ENCODE results near the gene CDCA3. TPM values are rescaled to one million over a fixed set of nuclear protein-coding genes. Genes with fewer than 3 reads are reported as not detected.
A peak's percentile ranks its signal among the peaks of the same experiment; 100 is the strongest.

The CDCA3 gene
- total and polyA plus RNA-seq, 2 of the 13 experiments (the other 11 are each of a cell fraction or from before 2014, with no cell fraction given) = 32.7 to 56.5 TPM

- no peak for TF ChIP-seq LRRFIP1 (CRISPR knock-in tag; conservative IDR thresholded peaks at IDR 0.05)
- no peak for TF ChIP-seq ZBED4 (CRISPR knock-in tag; IDR thresholded peaks at IDR 0.05; ENCODE audit: borderline replicate concordance)
- 0 out of 2 replicates have a peak, but pooled peaks have one; percentile 41 for TF ChIP-seq ZFX (CRISPR knock-in tag; IDR thresholded peaks at IDR 0.05; ENCODE audit: low read depth)
- TF ChIP-seq PPARG (CRISPR knock-in tag; conservative IDR thresholded peaks at IDR 0.05) = 0 out of 2 replicates have a peak, but pooled peaks have one; percentile 26
- peak; percentile 23 for TF ChIP-seq XRCC5 (optimal IDR thresholded peaks at IDR 0.05; ENCODE audit: low read length)
- TF ChIP-seq ZBTB7A (CRISPR knock-in tag; IDR thresholded peaks at IDR 0.05) = 0 out of 2 replicates have a peak, but pooled peaks have one; percentile 25
- TF ChIP-seq ZHX1 (CRISPR knock-in tag; IDR thresholded peaks at IDR 0.05; ENCODE audit: low read depth) = no peak
- no peak for TF ChIP-seq HDAC6 (IDR thresholded peaks at IDR 0.05; ENCODE audit: low read depth, low read length)
- peak; percentile 45; the same call in 1 of the 3 replicates for TF ChIP-seq MXI1 (IDR thresholded peaks at IDR 0.05; ENCODE audit: borderline replicate concordance, low read depth, low read length)
- TF ChIP-seq DZIP1 (CRISPR knock-in tag; IDR thresholded peaks at IDR 0.05) = no peak
- no peak for TF ChIP-seq PHF5A (CRISPR knock-in tag; IDR thresholded peaks at IDR 0.05; ENCODE audit: low read depth, unreplicated experiment)
- peak; percentile 17; the same call in 1 of the 2 replicates for TF ChIP-seq ZNF580 (CRISPR knock-in tag; IDR thresholded peaks at IDR 0.05; ENCODE audit: borderline replicate concordance, low read depth)
- no peak for TF ChIP-seq ZFAT (CRISPR knock-in tag; conservative IDR thresholded peaks at IDR 0.05)
- TF ChIP-seq ZNF547 (CRISPR knock-in tag; IDR thresholded peaks at IDR 0.05) = peak; percentile 13; the same call in 1 of the 2 replicates
Observed at GRCh38 chr12:6869049-6870021, 18.2 kb upstream of the CDCA3 start (continued).

Data from HepG2 (cell line).